HCT116 (cell line): ENCODE measurements around the gene SEC22A. TPM values are rescaled to one million over a fixed set of nuclear protein-coding genes. Genes with fewer than 3 reads are reported as not detected.
A peak's percentile ranks its signal among the peaks of the same experiment; 100 is the strongest.

Source experiments
- ATAC-seq: fragments of 200-7000 bp; cut with Tn5 transposase; 2 replicates; pipeline ENCODE4 v1.9.1; 2020; ENCODE audit warnings: mild to moderate bottlenecking, moderate library complexity
- BruUV-seq: library from RNA; stranded (reverse); fragments of 400-500 nt; replicated peaks from 2 replicates; lab custom pipeline; 2021; lab: Mats Ljungman, UMichigan
- CTCF ChIA-PET: fragments of 300-600 bp; sonication (Branson Sonifier 250); formaldehyde crosslinking; loops from one replicate; lab custom pipeline; 2021; ENCODE audit warnings: antibody characterized with exemption; lab: Charles Lee
- POLR2A ChIA-PET: fragments of 300-600, 350-600 bp; sonication (Branson Sonifier 250); formaldehyde crosslinking; loops from one replicate; lab custom pipeline; 2021; ENCODE audit warnings: antibody characterized with exemption; lab: Charles Lee
- RAD21 ChIA-PET, 2 experiments: fragments of 300-600 bp; sonication (Branson Sonifier 250); formaldehyde crosslinking; loops; one replicate each; lab custom pipeline; 2023; ENCODE audit warnings: low total read pairs in 2 of 2; ENCODE audit not compliant: uncharacterized antibody in 2 of 2, unreplicated experiment in 2 of 2, low non-redundant PET in 1 of 2; lab: Charles Lee
- DNase-seq: peaks from one replicate; pipeline ENCODE4 v3.0.0-alpha.2; 2010; ENCODE audit warnings: low read depth, low spot score
- H2AFZ ChIP-seq: fragments of 200-600 bp; shearing (Covaris generic), sonication (generic); 2 replicates; pipeline ENCODE4 v1.6.1; 2017; ENCODE audit warnings: low read depth, mixed run types, mixed read lengths, antibody characterized with exemption, low read length; ENCODE audit not compliant: poor library complexity, severe bottlenecking
- H3K27ac ChIP-seq: 2 replicates; pipeline ENCODE4 v1.5.1; 2012; ENCODE audit warnings: low read depth, low read length
- H3K27me3 ChIP-seq: fragments of 200-600 bp; sonication (generic); 2 replicates; pipeline ENCODE4 v1.6.1; 2016; ENCODE audit warnings: mixed run types, low read length, mixed read lengths; ENCODE audit not compliant: insufficient read depth
- H3K36me3 ChIP-seq, 2 experiments: fragments of 200-500 bp in 1 of 2; fragments of 200-600 bp in 1 of 2; sonication (Bioruptor generic) in 1 of 2; sonication (generic) in 1 of 2; 2 replicates each; pipeline versions ENCODE4 v1.5.1 to v1.6.1; 2014 to 2016; ENCODE audit warnings: low read length in 2 of 2, inconsistent platforms in 1 of 2, mixed read lengths in 1 of 2, mixed run types in 1 of 2; ENCODE audit not compliant: insufficient read depth in 2 of 2, control insufficient read depth in 1 of 2
- H3K4me1 ChIP-seq, 2 experiments: fragments of 200-600 bp in 1 of 2; sonication (generic) in 1 of 2; 2 replicates each; pipeline versions ENCODE4 v1.5.1 to v1.6.1; 2012 to 2017; ENCODE audit warnings: low read length in 2 of 2, inconsistent platforms in 1 of 2, mild to moderate bottlenecking in 1 of 2, mixed read lengths in 1 of 2, mixed run types in 1 of 2, moderate library complexity in 1 of 2; ENCODE audit not compliant: insufficient read depth in 2 of 2, control insufficient read depth in 1 of 2
- H3K4me2 ChIP-seq: fragments of 200-600 bp; sonication (generic); 2 replicates; pipeline ENCODE4 v1.6.1; 2017; ENCODE audit warnings: mixed run types, low read length, mixed read lengths
- H3K4me3 ChIP-seq, 2 experiments: fragments of 200-600 bp in 1 of 2; sonication (generic) in 1 of 2; replicated peaks in 1 of 2; 2 replicates each; pipeline ENCODE4 v1.5.1; 2011 to 2016; ENCODE audit warnings: low read length in 2 of 2, control low read depth in 1 of 2, low read depth in 1 of 2, mild to moderate bottlenecking in 1 of 2, mixed read lengths in 1 of 2, mixed run types in 1 of 2
- H3K79me2 ChIP-seq: fragments of 200-600 bp; sonication (generic); 2 replicates; pipeline ENCODE4 v1.6.1; 2017; ENCODE audit warnings: mild to moderate bottlenecking, mixed run types, low read length, moderate library complexity, mixed read lengths; ENCODE audit not compliant: insufficient read depth
- H3K9ac ChIP-seq: fragments of 200-600 bp; sonication (generic); 2 replicates; pipeline ENCODE4 v1.6.1; 2016; ENCODE audit warnings: low read length, mixed read lengths
- H3K9me2 ChIP-seq: fragments of 200-600 bp; sonication (generic), shearing (Covaris generic); 2 replicates; pipeline ENCODE4 v1.6.1; 2017; ENCODE audit warnings: mixed run types, mild to moderate bottlenecking, moderate library complexity; ENCODE audit not compliant: insufficient read depth
- H3K9me3 ChIP-seq, 2 experiments: fragments of 200-500 bp in 1 of 2; fragments of 200-600 bp in 1 of 2; sonication (Bioruptor generic) in 1 of 2; sonication (generic) in 1 of 2; 2 replicates each; pipeline ENCODE4 v1.6.1; 2014 to 2017; ENCODE audit warnings: low read length in 2 of 2, mixed read lengths in 2 of 2, inconsistent platforms in 1 of 2, low read depth in 1 of 2, mild to moderate bottlenecking in 1 of 2, mixed run types in 1 of 2, moderate library complexity in 1 of 2; ENCODE audit not compliant: control insufficient read depth in 1 of 2, insufficient read depth in 1 of 2
- H4K20me1 ChIP-seq: fragments of 200-600 bp; sonication (generic), shearing (Covaris generic); 2 replicates; pipeline ENCODE4 v1.6.1; 2017; ENCODE audit warnings: mixed run types, mild to moderate bottlenecking, moderate library complexity; ENCODE audit not compliant: insufficient read depth
- CBX3 ChIP-seq: IDR thresholded peaks from 2 replicates; pipeline ENCODE4 v1.6.1; 2012; ENCODE audit warnings: low read depth
- CEBPB ChIP-seq: IDR thresholded peaks from 2 replicates; pipeline ENCODE4 v1.6.1; 2012; ENCODE audit warnings: low read depth
- EZH2 ChIP-seq: fragments of 200-600 bp; sonication (generic); IDR thresholded peaks from 2 replicates; pipeline ENCODE4 v1.6.1; 2017; ENCODE audit warnings: antibody characterized with exemption, mixed run types
- EZH2phosphoT487 ChIP-seq: fragments of 200-600 bp; IDR thresholded peaks from 2 replicates; pipeline ENCODE4 v1.6.1; 2018; ENCODE audit warnings: antibody characterized with exemption, borderline replicate concordance
- FOSL1 ChIP-seq: IDR thresholded peaks from 2 replicates; pipeline ENCODE4 v1.6.1; 2012; ENCODE audit warnings: low read depth
- POLR2A ChIP-seq: IDR thresholded peaks from 2 replicates; pipeline ENCODE4 v1.7.0; 2011; ENCODE audit warnings: borderline replicate concordance; ENCODE audit not compliant: insufficient read depth, insufficient read length; ENCODE audit errors: extremely low read depth
- POLR2AphosphoS5 ChIP-seq: IDR thresholded peaks from 2 replicates; pipeline ENCODE4 v1.6.1; 2011; ENCODE audit warnings: mild to moderate bottlenecking, low read depth, low read length, moderate library complexity
- SIN3A ChIP-seq: IDR thresholded peaks from 2 replicates; pipeline ENCODE4 v1.6.1; 2012; ENCODE audit warnings: low read depth
- SP1 ChIP-seq: IDR thresholded peaks from 2 replicates; pipeline ENCODE4 v1.6.1; 2012; ENCODE audit warnings: low read depth
- SRF ChIP-seq: IDR thresholded peaks from 2 replicates; pipeline ENCODE4 v1.6.1; 2012; ENCODE audit warnings: low read depth
- ZFX ChIP-seq: fragments of 450-650 bp; IDR thresholded peaks from 2 replicates; pipeline ENCODE4 v1.6.1; 2017
- ZNF274 ChIP-seq: fragments of 200-500 bp; sonication (Bioruptor generic); IDR thresholded peaks from 2 replicates; pipeline ENCODE4 v1.6.1; 2014; ENCODE audit warnings: mild to moderate bottlenecking, low read depth, low read length, inconsistent platforms
- intact Hi-C: fragments of 100-400 bp; cut with micrococcal nuclease; formaldehyde crosslinking; loops from 2 replicates; pipeline ENCODE4 v1.10.0; 2022
- total RNA-seq: library from RNA; stranded (reverse); gene quantifications from one replicate; pipeline ENCODE4 v1.2.1, GENCODE V29; 2021; ENCODE audit not compliant: unreplicated experiment
- TF ChIP-seq, protein P1 (sequence below): IDR thresholded peaks from 2 replicates; pipeline ENCODE4 v1.6.1; 2011; ENCODE audit warnings: mild to moderate bottlenecking, low read length, moderate library complexity; ENCODE audit not compliant: insufficient replicate concordance; ENCODE audit errors: extremely low read depth
- TF ChIP-seq, protein P2 (sequence below): IDR thresholded peaks from 2 replicates; pipeline ENCODE4 v1.6.1; 2012
- TF ChIP-seq, protein P3 (sequence below): IDR thresholded peaks from 2 replicates; pipeline ENCODE4 v1.6.1; 2012; ENCODE audit warnings: low read depth

The SEC22A gene
- total RNA-seq, 1 experiment from 2014 or later, result 10.6 TPM

DNA sequence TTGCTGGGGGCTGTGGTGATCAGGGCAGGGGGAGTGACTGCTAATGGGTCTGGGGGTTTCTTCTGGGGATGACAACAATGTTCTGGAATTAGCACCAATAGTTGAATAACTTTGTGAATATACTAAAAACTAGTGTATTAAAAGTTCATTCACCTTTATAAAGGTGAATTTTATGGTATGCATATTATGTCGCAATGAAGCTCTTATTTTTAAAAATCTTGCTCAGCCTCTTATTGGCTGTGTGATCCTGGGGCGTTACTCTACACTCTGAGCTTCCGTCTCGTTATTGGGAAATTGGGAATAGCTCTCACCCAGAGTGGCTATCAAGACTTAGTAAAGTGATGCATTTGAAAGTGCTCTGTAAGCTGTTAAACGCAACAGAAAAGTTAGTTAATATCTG, 105.3 kb downstream of the SEC22A start:
- no peaks in the 10 kb centered on the region for H4K20me1 ChIP-seq
- no peak for DNase-seq

More for the DNA sequence above, 105.3 kb downstream of the SEC22A start:
- intact Hi-C loops, result no loop called here
- Histone ChIP-seq H2AFZ (no peak overlapping the region), H3K27me3 (peaks cover 6% of the 10 kb centered on the region; the same call in 1 of the 2 replicates), H3K9me2 (no peaks in the 10 kb centered on the region), H3K4me3 (no peak overlapping the region), H3K4me1 (no peaks in the 10 kb centered on the region), H3K4me2 (no peak overlapping the region), H3K9me3 (no peaks in the 10 kb centered on the region), H3K27ac (no peak overlapping the region), H3K9ac (no peak overlapping the region), H3K36me3 (no peaks in the 10 kb centered on the region), H3K79me2 (no peaks in the 10 kb centered on the region)
- ChIA-PET POLR2A (no interaction called here), RAD21 (interaction anchor here in 1 of 2 experiments (0.6 kb wide), 1 partner anchor 513 kb away, joined by 3 read pairs; the partner anchor contains the start of gene HSPBAP1), CTCF (interaction anchor here (0.6 to 1.3 kb wide), 4 partner anchors 19 to 255 kb away, joined by 3 to 5 read pairs (median 3); no protein-coding TSS in a partner anchor)
- TF ChIP-seq SP1 (no peak), FOSL1 (no peak), POLR2A (no peak), EZH2 (no peak), ZNF274 (no peak), CEBPB (no peak), EZH2phosphoT487 (no peak), SRF (no peak), POLR2AphosphoS5 (no peak), SIN3A (no peak), ZFX (no peak), CBX3 (no peak)
- TF ChIP-seq, protein P1, sequence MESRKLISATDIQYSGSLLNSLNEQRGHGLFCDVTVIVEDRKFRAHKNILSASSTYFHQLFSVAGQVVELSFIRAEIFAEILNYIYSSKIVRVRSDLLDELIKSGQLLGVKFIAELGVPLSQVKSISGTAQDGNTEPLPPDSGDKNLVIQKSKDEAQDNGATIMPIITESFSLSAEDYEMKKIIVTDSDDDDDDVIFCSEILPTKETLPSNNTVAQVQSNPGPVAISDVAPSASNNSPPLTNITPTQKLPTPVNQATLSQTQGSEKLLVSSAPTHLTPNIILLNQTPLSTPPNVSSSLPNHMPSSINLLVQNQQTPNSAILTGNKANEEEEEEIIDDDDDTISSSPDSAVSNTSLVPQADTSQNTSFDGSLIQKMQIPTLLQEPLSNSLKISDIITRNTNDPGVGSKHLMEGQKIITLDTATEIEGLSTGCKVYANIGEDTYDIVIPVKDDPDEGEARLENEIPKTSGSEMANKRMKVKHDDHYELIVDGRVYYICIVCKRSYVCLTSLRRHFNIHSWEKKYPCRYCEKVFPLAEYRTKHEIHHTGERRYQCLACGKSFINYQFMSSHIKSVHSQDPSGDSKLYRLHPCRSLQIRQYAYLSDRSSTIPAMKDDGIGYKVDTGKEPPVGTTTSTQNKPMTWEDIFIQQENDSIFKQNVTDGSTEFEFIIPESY, result no peak
- TF ChIP-seq, protein P2, sequence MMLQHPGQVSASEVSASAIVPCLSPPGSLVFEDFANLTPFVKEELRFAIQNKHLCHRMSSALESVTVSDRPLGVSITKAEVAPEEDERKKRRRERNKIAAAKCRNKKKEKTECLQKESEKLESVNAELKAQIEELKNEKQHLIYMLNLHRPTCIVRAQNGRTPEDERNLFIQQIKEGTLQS, result no peak
- TF ChIP-seq, protein P3, sequence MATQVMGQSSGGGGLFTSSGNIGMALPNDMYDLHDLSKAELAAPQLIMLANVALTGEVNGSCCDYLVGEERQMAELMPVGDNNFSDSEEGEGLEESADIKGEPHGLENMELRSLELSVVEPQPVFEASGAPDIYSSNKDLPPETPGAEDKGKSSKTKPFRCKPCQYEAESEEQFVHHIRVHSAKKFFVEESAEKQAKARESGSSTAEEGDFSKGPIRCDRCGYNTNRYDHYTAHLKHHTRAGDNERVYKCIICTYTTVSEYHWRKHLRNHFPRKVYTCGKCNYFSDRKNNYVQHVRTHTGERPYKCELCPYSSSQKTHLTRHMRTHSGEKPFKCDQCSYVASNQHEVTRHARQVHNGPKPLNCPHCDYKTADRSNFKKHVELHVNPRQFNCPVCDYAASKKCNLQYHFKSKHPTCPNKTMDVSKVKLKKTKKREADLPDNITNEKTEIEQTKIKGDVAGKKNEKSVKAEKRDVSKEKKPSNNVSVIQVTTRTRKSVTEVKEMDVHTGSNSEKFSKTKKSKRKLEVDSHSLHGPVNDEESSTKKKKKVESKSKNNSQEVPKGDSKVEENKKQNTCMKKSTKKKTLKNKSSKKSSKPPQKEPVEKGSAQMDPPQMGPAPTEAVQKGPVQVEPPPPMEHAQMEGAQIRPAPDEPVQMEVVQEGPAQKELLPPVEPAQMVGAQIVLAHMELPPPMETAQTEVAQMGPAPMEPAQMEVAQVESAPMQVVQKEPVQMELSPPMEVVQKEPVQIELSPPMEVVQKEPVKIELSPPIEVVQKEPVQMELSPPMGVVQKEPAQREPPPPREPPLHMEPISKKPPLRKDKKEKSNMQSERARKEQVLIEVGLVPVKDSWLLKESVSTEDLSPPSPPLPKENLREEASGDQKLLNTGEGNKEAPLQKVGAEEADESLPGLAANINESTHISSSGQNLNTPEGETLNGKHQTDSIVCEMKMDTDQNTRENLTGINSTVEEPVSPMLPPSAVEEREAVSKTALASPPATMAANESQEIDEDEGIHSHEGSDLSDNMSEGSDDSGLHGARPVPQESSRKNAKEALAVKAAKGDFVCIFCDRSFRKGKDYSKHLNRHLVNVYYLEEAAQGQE, result no peak
- no TSS peak for BruUV-seq
- peak; percentile 24; the same call in 1 of the 2 replicates for ATAC-seq
